ENCODE data around the gene UPP2. TPM values are rescaled to one million over a fixed set of nuclear protein-coding genes. Genes with fewer than 3 reads are reported as not detected.

Gene UPP2
- total and polyA plus RNA-seq, 9 of the 15 experiments (the other 6 are each of a cell fraction or from before 2014, with no cell fraction given), result not detected

- TF ChIP-seq AFF1 (IDR thresholded peaks at IDR 0.05; ENCODE audit: low read depth in 1 of 2, partially characterized antibody in 2 of 2), result no peak
- TF ChIP-seq SREBF1 (IDR thresholded peaks at IDR 0.05; ENCODE audit: borderline replicate concordance, low read depth, low read length), result no peak
- TF ChIP-seq E2F6 (IDR thresholded peaks at IDR 0.05; ENCODE audit: borderline replicate concordance in 1 of 2, extremely low read depth in 1 of 2, insufficient read depth in 1 of 2, insufficient read length in 1 of 2, low read depth in 1 of 2, low read length in 1 of 2, poor library complexity in 1 of 2, severe bottlenecking in 1 of 2), result no peak
- peak; percentile 73 for TF ChIP-seq ZNF3 (CRISPR knock-in tag; IDR thresholded peaks at IDR 0.05)
- no peak for TF ChIP-seq CREB5 (CRISPR knock-in tag; IDR thresholded peaks at IDR 0.05)
- no peak for TF ChIP-seq ZNF584 (CRISPR knock-in tag; IDR thresholded peaks at IDR 0.05; ENCODE audit: low read depth)
- no peak for TF ChIP-seq RBM14 (IDR thresholded peaks at IDR 0.05; ENCODE audit: borderline replicate concordance, insufficient read depth, low read depth, low read length)
- no peak for TF ChIP-seq GATAD2A (IDR thresholded peaks at IDR 0.05)
- peak in 1 of 3 experiments; percentile 40 for TF ChIP-seq YY1 (IDR thresholded peaks at IDR 0.05; ENCODE audit: borderline replicate concordance in 1 of 3, control insufficient read depth in 1 of 3, extremely low read depth in 1 of 3, insufficient read depth in 3 of 3, insufficient read length in 1 of 3, insufficient replicate concordance in 2 of 3, low read depth in 1 of 3, low read length in 2 of 3)
- TF ChIP-seq ZNF133 (CRISPR knock-in tag; IDR thresholded peaks at IDR 0.05), result no peak
- TF ChIP-seq FUS (optimal IDR thresholded peaks at IDR 0.05; ENCODE audit: low read depth, low read length), result no peak
- TF ChIP-seq ZNF655 (CRISPR knock-in tag; IDR thresholded peaks at IDR 0.05), result no peak
- TF ChIP-seq FOXM1 (IDR thresholded peaks at IDR 0.05; ENCODE audit: low read depth), result no peak
- no peak for TF ChIP-seq FOXM1 (CRISPR knock-in tag; IDR thresholded peaks at IDR 0.05; ENCODE audit: low read depth)
- TF ChIP-seq CBFA2T3 (IDR thresholded peaks at IDR 0.05), result peak; percentile 40; the same call in 1 of the 2 replicates
- TF ChIP-seq TEAD1 (CRISPR knock-in tag; IDR thresholded peaks at IDR 0.05), result peak in 1 of 2 experiments; percentile 93; a peak in 2 of 4 replicates
- no peak for TF ChIP-seq NEUROD1 (IDR thresholded peaks at IDR 0.05; ENCODE audit: borderline replicate concordance, low read depth, low read length, partially characterized antibody)
- TF ChIP-seq ZNF445 (CRISPR knock-in tag; IDR thresholded peaks at IDR 0.05; ENCODE audit: low read depth), result no peak
Measured at GRCh38 chr2:158142568-158143332, 41.1 kb downstream of the UPP2 start (continued).

Data from K562 (cell line).